SIG-M5 treated with dmso at 0.1 percent for 504 hours (cell line): Measurements from ENCODE around the gene FAM90A1.
"Not testable (repeated sequence)": the region's sequence is repeated elsewhere in the genome, so short reads cannot be mapped to it uniquely, and the experiment has no call there.

ENCODE experiments used
- DNase-seq: peaks from one replicate; lab custom pipeline; 2025; ENCODE audit not compliant: unreplicated experiment; lab: John Stamatoyannopoulos, UW

The FAM90A1 gene

GRCh38 chr12:8172911-8173310 lies 54.5 kb downstream of the FAM90A1 start:
- not testable (repeated sequence) for DNase-seq
